ENCODE data around the gene RNF208. TPM values are rescaled to one million over a fixed set of nuclear protein-coding genes. Genes with fewer than 3 reads are reported as not detected.
A peak's percentile ranks its signal among the peaks of the same experiment; 100 is the strongest.

RNF208 gene
- total and polyA plus RNA-seq, 9 of the 15 experiments (the other 6 are each of a cell fraction or from before 2014, with no cell fraction given), result 0.15 to 6.9 (median 0.50) TPM; not detected in 2

DNA sequence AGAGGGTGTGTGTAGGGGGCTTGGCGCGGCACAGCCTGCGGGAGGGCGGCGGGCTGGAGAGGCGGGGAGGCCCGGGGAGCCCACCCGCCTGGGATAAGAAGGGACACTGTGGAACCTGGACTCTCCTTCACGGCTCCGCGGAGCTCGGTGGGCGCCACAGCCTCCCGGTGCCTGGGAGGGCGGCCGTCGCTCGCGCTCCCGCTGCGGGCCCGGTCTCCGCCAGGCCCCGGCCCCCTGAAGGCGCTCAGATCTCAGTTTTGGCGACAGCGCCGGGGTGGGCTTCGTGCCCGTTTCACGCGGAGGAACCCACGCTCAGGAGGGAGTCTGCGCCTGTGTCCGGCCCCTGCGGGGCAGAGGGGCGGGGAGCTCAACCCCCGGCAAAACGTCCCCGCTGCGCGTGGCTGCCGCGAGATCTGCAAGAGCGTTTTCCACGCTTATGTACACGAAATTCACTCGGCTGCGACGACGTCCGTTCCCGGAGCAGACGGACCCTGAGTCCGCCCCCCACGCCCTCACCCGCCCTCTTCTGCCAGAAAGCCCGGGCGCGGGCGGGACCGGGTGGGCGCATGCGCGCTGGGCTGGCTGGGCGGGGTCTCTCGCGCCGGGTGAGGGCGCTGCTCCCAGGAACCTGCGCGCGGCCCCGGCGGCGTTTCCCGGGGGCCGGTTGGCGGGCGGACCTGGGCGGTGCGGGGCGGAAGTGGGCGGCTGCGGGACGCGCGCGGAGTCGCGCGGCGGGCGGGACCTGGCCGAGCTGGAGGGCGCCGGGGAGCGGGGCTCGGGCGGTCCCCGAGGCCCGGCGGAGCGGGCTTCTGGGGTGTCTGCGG is 32.8 kb upstream of the RNF208 start, which contains the start of gene NELFB (continued):
- TF ChIP-seq E2F1 (CRISPR knock-in tag; IDR thresholded peaks at IDR 0.05), result peak; percentile 77; the same call in 1 of the 2 replicates
- TF ChIP-seq ETV6 (IDR thresholded peaks at IDR 0.05; ENCODE audit: borderline replicate concordance in 1 of 2, low read depth in 2 of 2, low read length in 1 of 2), result no peak
- no peak for TF ChIP-seq ETV6 (CRISPR knock-in tag; IDR thresholded peaks at IDR 0.05; ENCODE audit: borderline replicate concordance)
- no peak; the same call in 1 of the 2 replicates for TF ChIP-seq CTBP1 (IDR thresholded peaks at IDR 0.05; ENCODE audit: borderline replicate concordance)
- no peak for TF ChIP-seq PHB2 (IDR thresholded peaks at IDR 0.05; ENCODE audit: low read depth)
- TF ChIP-seq CCAR2 (IDR thresholded peaks at IDR 0.05; ENCODE audit: low read depth, low read length), result no peak
- no peak for TF ChIP-seq ZNF398 (CRISPR knock-in tag; IDR thresholded peaks at IDR 0.05)
- no peak for TF ChIP-seq PREB (CRISPR knock-in tag; IDR thresholded peaks at IDR 0.05)
- no peak for TF ChIP-seq NFE2 (IDR thresholded peaks at IDR 0.05; ENCODE audit: low read depth)
- TF ChIP-seq, protein P1, sequence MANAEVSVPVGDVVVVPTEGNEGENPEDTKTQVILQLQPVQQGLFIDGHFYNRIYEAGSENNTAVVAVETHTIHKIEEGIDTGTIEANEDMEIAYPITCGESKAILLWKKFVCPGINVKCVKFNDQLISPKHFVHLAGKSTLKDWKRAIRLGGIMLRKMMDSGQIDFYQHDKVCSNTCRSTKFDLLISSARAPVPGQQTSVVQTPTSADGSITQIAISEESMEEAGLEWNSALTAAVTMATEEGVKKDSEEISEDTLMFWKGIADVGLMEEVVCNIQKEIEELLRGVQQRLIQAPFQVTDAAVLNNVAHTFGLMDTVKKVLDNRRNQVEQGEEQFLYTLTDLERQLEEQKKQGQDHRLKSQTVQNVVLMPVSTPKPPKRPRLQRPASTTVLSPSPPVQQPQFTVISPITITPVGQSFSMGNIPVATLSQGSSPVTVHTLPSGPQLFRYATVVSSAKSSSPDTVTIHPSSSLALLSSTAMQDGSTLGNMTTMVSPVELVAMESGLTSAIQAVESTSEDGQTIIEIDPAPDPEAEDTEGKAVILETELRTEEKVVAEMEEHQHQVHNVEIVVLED (CRISPR knock-in tag; IDR thresholded peaks at IDR 0.05), result peak; percentile 76
- TF ChIP-seq, protein P2, sequence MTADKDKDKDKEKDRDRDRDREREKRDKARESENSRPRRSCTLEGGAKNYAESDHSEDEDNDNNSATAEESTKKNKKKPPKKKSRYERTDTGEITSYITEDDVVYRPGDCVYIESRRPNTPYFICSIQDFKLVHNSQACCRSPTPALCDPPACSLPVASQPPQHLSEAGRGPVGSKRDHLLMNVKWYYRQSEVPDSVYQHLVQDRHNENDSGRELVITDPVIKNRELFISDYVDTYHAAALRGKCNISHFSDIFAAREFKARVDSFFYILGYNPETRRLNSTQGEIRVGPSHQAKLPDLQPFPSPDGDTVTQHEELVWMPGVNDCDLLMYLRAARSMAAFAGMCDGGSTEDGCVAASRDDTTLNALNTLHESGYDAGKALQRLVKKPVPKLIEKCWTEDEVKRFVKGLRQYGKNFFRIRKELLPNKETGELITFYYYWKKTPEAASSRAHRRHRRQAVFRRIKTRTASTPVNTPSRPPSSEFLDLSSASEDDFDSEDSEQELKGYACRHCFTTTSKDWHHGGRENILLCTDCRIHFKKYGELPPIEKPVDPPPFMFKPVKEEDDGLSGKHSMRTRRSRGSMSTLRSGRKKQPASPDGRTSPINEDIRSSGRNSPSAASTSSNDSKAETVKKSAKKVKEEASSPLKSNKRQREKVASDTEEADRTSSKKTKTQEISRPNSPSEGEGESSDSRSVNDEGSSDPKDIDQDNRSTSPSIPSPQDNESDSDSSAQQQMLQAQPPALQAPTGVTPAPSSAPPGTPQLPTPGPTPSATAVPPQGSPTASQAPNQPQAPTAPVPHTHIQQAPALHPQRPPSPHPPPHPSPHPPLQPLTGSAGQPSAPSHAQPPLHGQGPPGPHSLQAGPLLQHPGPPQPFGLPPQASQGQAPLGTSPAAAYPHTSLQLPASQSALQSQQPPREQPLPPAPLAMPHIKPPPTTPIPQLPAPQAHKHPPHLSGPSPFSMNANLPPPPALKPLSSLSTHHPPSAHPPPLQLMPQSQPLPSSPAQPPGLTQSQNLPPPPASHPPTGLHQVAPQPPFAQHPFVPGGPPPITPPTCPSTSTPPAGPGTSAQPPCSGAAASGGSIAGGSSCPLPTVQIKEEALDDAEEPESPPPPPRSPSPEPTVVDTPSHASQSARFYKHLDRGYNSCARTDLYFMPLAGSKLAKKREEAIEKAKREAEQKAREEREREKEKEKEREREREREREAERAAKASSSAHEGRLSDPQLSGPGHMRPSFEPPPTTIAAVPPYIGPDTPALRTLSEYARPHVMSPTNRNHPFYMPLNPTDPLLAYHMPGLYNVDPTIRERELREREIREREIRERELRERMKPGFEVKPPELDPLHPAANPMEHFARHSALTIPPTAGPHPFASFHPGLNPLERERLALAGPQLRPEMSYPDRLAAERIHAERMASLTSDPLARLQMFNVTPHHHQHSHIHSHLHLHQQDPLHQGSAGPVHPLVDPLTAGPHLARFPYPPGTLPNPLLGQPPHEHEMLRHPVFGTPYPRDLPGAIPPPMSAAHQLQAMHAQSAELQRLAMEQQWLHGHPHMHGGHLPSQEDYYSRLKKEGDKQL (CRISPR knock-in tag; IDR thresholded peaks at IDR 0.05; ENCODE audit: borderline replicate concordance), result no peak
- no peak for TF ChIP-seq ATF4 (CRISPR knock-in tag; IDR thresholded peaks at IDR 0.05)
- TF ChIP-seq RCOR1 (IDR thresholded peaks at IDR 0.05; ENCODE audit: borderline replicate concordance in 1 of 2, low read depth in 2 of 2, low read length in 2 of 2), result no peak; a peak in 1 of 4 replicates

Data from K562 (cell line).